Measurements from ENCODE around the gene TXNDC9.
"Not testable (repeated sequence)": the region's sequence is repeated elsewhere in the genome, so short reads cannot be mapped to it uniquely, and the experiment has no call there.

TXNDC9 gene

GRCh38 chr2:99335911-99336803 lies at the start of gene TXNDC9:
TXNDC9 (minus strand) TSS chr2:99336333; CDS start chr2:99333210, 3,123 bp downstream.
- peak; percentile 99 for DNase-seq (ENCODE audit: low spot score)

GRCh38 chr2:99382143-99382542 lies 46.0 kb upstream of the TXNDC9 start:
- no peak for DNase-seq (ENCODE audit: low spot score)

- no peak for DNase-seq (ENCODE audit: low spot score)
Measured at GRCh38 chr2:99380376-99381010, 44.4 kb upstream of the TXNDC9 start.

GRCh38 chr2:99377879-99378278 lies 41.7 kb upstream of the TXNDC9 start:
- no peak for DNase-seq (ENCODE audit: low spot score)

GRCh38 chr2:99376254-99376864 lies 40.2 kb upstream of the TXNDC9 start:
- no peak for DNase-seq (ENCODE audit: low spot score)

- no peak for DNase-seq (ENCODE audit: low spot score)
Measured at GRCh38 chr2:99374747-99375146, 38.6 kb upstream of the TXNDC9 start.

GRCh38 chr2:99373144-99373543 lies 37.0 kb upstream of the TXNDC9 start:
- no peak for DNase-seq (ENCODE audit: low spot score)

GRCh38 chr2:99368854-99369253 lies 32.7 kb upstream of the TXNDC9 start:
- DNase-seq (ENCODE audit: low spot score), result not testable (repeated sequence)

- no peak for DNase-seq (ENCODE audit: low spot score)
Measured at GRCh38 chr2:99365661-99366060, 29.5 kb upstream of the TXNDC9 start.

GRCh38 chr2:99356853-99357252 lies 20.7 kb upstream of the TXNDC9 start:
- DNase-seq (ENCODE audit: low spot score), result no peak

GRCh38 chr2:99354825-99355224 lies 18.7 kb upstream of the TXNDC9 start:
- DNase-seq (ENCODE audit: low spot score), result not testable (repeated sequence)

- DNase-seq (ENCODE audit: low spot score), result no peak
Measured at GRCh38 chr2:99354070-99354469, 17.9 kb upstream of the TXNDC9 start.

GRCh38 chr2:99350194-99350593 lies 14.1 kb upstream of the TXNDC9 start:
- no peak for DNase-seq (ENCODE audit: low spot score)

- DNase-seq (ENCODE audit: low spot score), result no peak
Measured at GRCh38 chr2:99348173-99348572, 12.0 kb upstream of the TXNDC9 start.

GRCh38 chr2:99346218-99346617 lies 10.1 kb upstream of the TXNDC9 start:
- no peak for DNase-seq (ENCODE audit: low spot score)

- DNase-seq (ENCODE audit: low spot score), result not testable (repeated sequence)
Measured at GRCh38 chr2:99345446-99345845, 9.3 kb upstream of the TXNDC9 start.

- no peak for DNase-seq (ENCODE audit: low spot score)
Measured at GRCh38 chr2:99342536-99342935, 6.4 kb upstream of the TXNDC9 start.

GRCh38 chr2:99340669-99341236 lies 4.6 kb upstream of the TXNDC9 start:
- DNase-seq (ENCODE audit: low spot score), result no peak

GRCh38 chr2:99338029-99338585 lies 2.0 kb upstream of the TXNDC9 start:
- DNase-seq (ENCODE audit: low spot score), result no peak

- peak; percentile 98 for DNase-seq (ENCODE audit: low spot score)
Measured at GRCh38 chr2:99337113-99338028, 1.2 kb upstream of the TXNDC9 start, which contains the start of gene EIF5B. EIF5B (plus strand) TSS chr2:99337389; CDS start chr2:99337555, 166 bp downstream.

- DNase-seq (ENCODE audit: low spot score), result no peak
Measured at GRCh38 chr2:99336804-99337112, 625 bp upstream of the TXNDC9 start.
